ENCODE data around the gene RLBP1. TPM values are rescaled to one million over a fixed set of nuclear protein-coding genes. Genes with fewer than 3 reads are reported as not detected.

RLBP1 gene
- total and polyA plus RNA-seq, 2 of the 13 experiments (the other 11 are each of a cell fraction or from before 2014, with no cell fraction given) = 0.07 TPM; not detected in 1

GRCh38 chr15:89243691-89244573, 22.6 kb upstream of the RLBP1 start, which contains the start of gene FANCI (continued):
- peak; percentile 92; the same call in 1 of the 2 replicates for TF ChIP-seq PATZ1 (CRISPR knock-in tag; IDR thresholded peaks at IDR 0.05)
- TF ChIP-seq REST (IDR thresholded peaks at IDR 0.05; ENCODE audit: borderline replicate concordance in 1 of 2, low read depth in 1 of 2, low read length in 2 of 2) = no peak
- no peak for TF ChIP-seq ZNF44 (CRISPR knock-in tag; IDR thresholded peaks at IDR 0.05)
- no peak for TF ChIP-seq TCF12 (IDR thresholded peaks at IDR 0.05)
- TF ChIP-seq TCF12 (CRISPR knock-in tag; IDR thresholded peaks at IDR 0.05) = peak; percentile 56; the same call in 1 of the 2 replicates
- peak; percentile 45 for TF ChIP-seq ZEB1 (IDR thresholded peaks at IDR 0.05; ENCODE audit: insufficient replicate concordance, low read depth)
- no peak for TF ChIP-seq ZNF282 (IDR thresholded peaks at IDR 0.05; ENCODE audit: partially characterized antibody)
- TF ChIP-seq ZNF335 (CRISPR knock-in tag; IDR thresholded peaks at IDR 0.05) = 0 out of 2 replicates have a peak, but pooled peaks have one; percentile 59
- TF ChIP-seq MIER2 (CRISPR knock-in tag; IDR thresholded peaks at IDR 0.05) = no peak
- peak; percentile 60; the same call in 1 of the 2 replicates for TF ChIP-seq ZNF691 (CRISPR knock-in tag; IDR thresholded peaks at IDR 0.05; ENCODE audit: borderline replicate concordance, low read depth)
- TF ChIP-seq ZNF441 (CRISPR knock-in tag; IDR thresholded peaks at IDR 0.05; ENCODE audit: borderline replicate concordance) = peak; percentile 63
- TF ChIP-seq TGIF2 (CRISPR knock-in tag; IDR thresholded peaks at IDR 0.05) = peak; percentile 77
- no peak for TF ChIP-seq TERF1 (CRISPR knock-in tag; IDR thresholded peaks at IDR 0.05)
- TF ChIP-seq MAX (IDR thresholded peaks at IDR 0.05) = peak; percentile 93
- TF ChIP-seq NCOA1 (CRISPR knock-in tag; IDR thresholded peaks at IDR 0.05) = no peak
- TF ChIP-seq KLF13 (CRISPR knock-in tag; IDR thresholded peaks at IDR 0.05) = no peak
- no peak for TF ChIP-seq ZNF3 (CRISPR knock-in tag; IDR thresholded peaks at IDR 0.05)
- TF ChIP-seq IRF2 (CRISPR knock-in tag; IDR thresholded peaks at IDR 0.05) = peak; percentile 80; the same call in 1 of the 2 replicates
- TF ChIP-seq FOSL2 (CRISPR knock-in tag; IDR thresholded peaks at IDR 0.05) = peak; percentile 45
- no peak for TF ChIP-seq NPAS2 (CRISPR knock-in tag; IDR thresholded peaks at IDR 0.05; ENCODE audit: borderline replicate concordance)
- TF ChIP-seq RFX1 (IDR thresholded peaks at IDR 0.05) = peak; percentile 82
- peak; percentile 62 for TF ChIP-seq HOXA3 (CRISPR knock-in tag; IDR thresholded peaks at IDR 0.05)
- peak; percentile 40 for TF ChIP-seq ZNF563 (CRISPR knock-in tag; IDR thresholded peaks at IDR 0.05)

All from HepG2 (cell line).